HG02571 (cell line): Measurements from ENCODE around the gene UTP4.
"Not testable (repeated sequence)": the region's sequence is repeated elsewhere in the genome, so short reads cannot be mapped to it uniquely, and the experiment has no call there.

Experiments used
- ATAC-seq: cut with Tn5 transposase; IDR thresholded peaks from one replicate; pipeline ENCODE4 v1.9.1; 2021; ENCODE audit warnings: mild to moderate bottlenecking, moderate library complexity; ENCODE audit not compliant: unreplicated experiment

Gene UTP4

GRCh38 chr16:69127966-69128510 lies 4.4 kb upstream of the UTP4 start:
- no peak for ATAC-seq

GRCh38 chr16:69130461-69130860 lies 2.0 kb upstream of the UTP4 start:
- no peak for ATAC-seq

- no peak for ATAC-seq
These were observed 1.1 kb upstream of the UTP4 start for GRCh38 chr16:69131167-69131838.

GRCh38 chr16:69131839-69132423 lies 518 bp upstream of the UTP4 start:
- ATAC-seq, result peak; percentile 38

GRCh38 chr16:69133373-69133954 lies 1.0 kb downstream of the UTP4 start:
- no peak for ATAC-seq

- ATAC-seq, result no peak
These were observed 6.2 kb downstream of the UTP4 start for GRCh38 chr16:69138608-69139007.

- ATAC-seq, result not testable (repeated sequence)
These were observed 7.0 kb downstream of the UTP4 start for GRCh38 chr16:69139464-69139863.

- no peak for ATAC-seq
These were observed 8.6 kb downstream of the UTP4 start for GRCh38 chr16:69141014-69141413.

- ATAC-seq, result no peak
These were observed 9.5 kb downstream of the UTP4 start for GRCh38 chr16:69141936-69142335.

- no peak for ATAC-seq
These were observed 10.7 kb downstream of the UTP4 start for GRCh38 chr16:69143116-69143515.

- no peak for ATAC-seq
These were observed 13.2 kb downstream of the UTP4 start for GRCh38 chr16:69145658-69146057.

GRCh38 chr16:69149621-69150020 lies 17.2 kb downstream of the UTP4 start:
- not testable (repeated sequence) for ATAC-seq

- no peak for ATAC-seq
These were observed 17.9 kb downstream of the UTP4 start for GRCh38 chr16:69150146-69150865.

GRCh38 chr16:69157196-69157595 lies 24.7 kb downstream of the UTP4 start:
- ATAC-seq, result no peak

GRCh38 chr16:69160192-69160591 lies 27.7 kb downstream of the UTP4 start:
- no peak for ATAC-seq

GRCh38 chr16:69165584-69165983 lies 33.1 kb downstream of the UTP4 start:
- no peak for ATAC-seq

- no peak for ATAC-seq
These were observed 33.9 kb downstream of the UTP4 start for GRCh38 chr16:69166221-69166833.

GRCh38 chr16:69166946-69167930 lies 34.8 kb downstream of the UTP4 start:
- no peak for ATAC-seq

- no peak for ATAC-seq
These were observed 36.6 kb downstream of the UTP4 start for GRCh38 chr16:69169051-69169450.
